K562 (cell line): ENCODE measurements around the gene CISD2. TPM values are rescaled to one million over a fixed set of nuclear protein-coding genes. Genes with fewer than 3 reads are reported as not detected.
A peak's percentile ranks its signal among the peaks of the same experiment; 100 is the strongest.

ENCODE experiments used
- ATF3 ChIP-seq, 2 experiments: fragments of 450-650 bp in 1 of 2; sonication (generic) in 1 of 2; formaldehyde crosslinking in 1 of 2; IDR thresholded peaks in 1 of 2; conservative IDR thresholded peaks in 1 of 2; 2 replicates each; pipeline versions ENCODE4 v1.6.1 to v1.8.1; 2016 to 2023; ENCODE audit warnings: mild to moderate bottlenecking in 2 of 2, moderate library complexity in 2 of 2, inconsistent platforms in 1 of 2, missing genetic modification reagents in 1 of 2
- CEBPG ChIP-seq, 3 experiments: fragments of 200-800 bp in 1 of 3; sonication (Bioruptor generic) in 1 of 3; sonication (generic) in 1 of 3; formaldehyde crosslinking in 1 of 3; IDR thresholded peaks in 2 of 3; conservative IDR thresholded peaks in 1 of 3; 2 replicates each; pipeline versions ENCODE4 v1.6.1 to v1.8.0; 2016 to 2022; ENCODE audit warnings: missing compliant biosample characterization in 2 of 3, missing genetic modification characterization in 2 of 3, mild to moderate bottlenecking in 1 of 3, missing genetic modification reagents in 1 of 3
- CREBBP ChIP-seq: IDR thresholded peaks from one replicate; pipeline ENCODE4 v1.6.1; 2012; ENCODE audit warnings: low read depth, mild to moderate bottlenecking, control low read depth, inconsistent platforms, low read length
- ETV5 ChIP-seq: sonication (generic); formaldehyde crosslinking; IDR thresholded peaks from 2 replicates; pipeline ENCODE4 v1.4.0; 2020; ENCODE audit warnings: low read depth, mild to moderate bottlenecking, missing genetic modification reagents
- ILF3 ChIP-seq: fragments of 450-650 bp; IDR thresholded peaks from 2 replicates; pipeline ENCODE4 v1.6.1; 2018; ENCODE audit warnings: antibody characterized with exemption, mild to moderate bottlenecking, moderate library complexity, borderline replicate concordance
- PTRF ChIP-seq: fragments of 450-650 bp; IDR thresholded peaks from 2 replicates; pipeline ENCODE4 v1.6.1; 2016; ENCODE audit warnings: mild to moderate bottlenecking, missing genetic modification characterization, missing compliant biosample characterization
- TFAM ChIP-seq: fragments of 250-450 bp; sonication (Bioruptor Pico); conservative IDR thresholded peaks from 2 replicates; pipeline ENCODE4 v1.5.0; 2021; ENCODE audit warnings: mild to moderate bottlenecking, moderate library complexity
- ZBTB40 ChIP-seq, 2 experiments: fragments of 450-650 bp in 1 of 2; sonication (generic) in 1 of 2; formaldehyde crosslinking in 1 of 2; IDR thresholded peaks; 2 replicates each; pipeline versions ENCODE4 v1.7.1 to v1.9.0; 2016 to 2022; ENCODE audit warnings: inconsistent platforms in 1 of 2, mild to moderate bottlenecking in 1 of 2, missing genetic modification reagents in 1 of 2
- polyA plus RNA-seq, 8 experiments: library from polyadenylated mRNA; depleted of rRNA in 4 of 8; stranded (reverse) in 5 of 8; unstranded in 3 of 8; fragments of >200 nt; fragmentation: Nextera tagmentation in 2 of 8; fragmentation: Illumina TruSeq in 1 of 8; extraction: Ambion mirVana in 2 of 8; extraction: Trizol in 1 of 8; gene quantifications; 2 replicates each; pipeline versions ENCODE4 v1.2.1 to v1.2.3, GENCODE V29; 2011 to 2014; ENCODE audit warnings: inconsistent platforms in 1 of 8, missing spikeins in 1 of 8
- total RNA-seq, 7 experiments: library from RNA; depleted of rRNA in 6 of 7; stranded (reverse); fragments of >200 nt in 6 of 7; fragmentation: Illumina TruSeq in 2 of 7; extraction: Trizol in 2 of 7; gene quantifications; 2 replicates each; pipeline versions ENCODE4 v1.2.1 to v1.2.3, GENCODE V29; 2011 to 2021; ENCODE audit warnings: low replicate concordance in 1 of 7
- TF ChIP-seq, protein P1 (sequence below): sonication (generic); formaldehyde crosslinking; IDR thresholded peaks from 2 replicates; pipeline ENCODE4 v1.8.0; 2023; ENCODE audit warnings: mild to moderate bottlenecking, missing genetic modification reagents
- TF ChIP-seq, protein P2 (sequence below): fragments of 450-650 bp; IDR thresholded peaks from 2 replicates; pipeline ENCODE4 v1.6.1; 2016; ENCODE audit warnings: antibody characterized with exemption

The CISD2 gene
- total and polyA plus RNA-seq, 9 of the 15 experiments (the other 6 are each of a cell fraction or from before 2014, with no cell fraction given): 37.8 to 91.4 (median 59.8) TPM

DNA sequence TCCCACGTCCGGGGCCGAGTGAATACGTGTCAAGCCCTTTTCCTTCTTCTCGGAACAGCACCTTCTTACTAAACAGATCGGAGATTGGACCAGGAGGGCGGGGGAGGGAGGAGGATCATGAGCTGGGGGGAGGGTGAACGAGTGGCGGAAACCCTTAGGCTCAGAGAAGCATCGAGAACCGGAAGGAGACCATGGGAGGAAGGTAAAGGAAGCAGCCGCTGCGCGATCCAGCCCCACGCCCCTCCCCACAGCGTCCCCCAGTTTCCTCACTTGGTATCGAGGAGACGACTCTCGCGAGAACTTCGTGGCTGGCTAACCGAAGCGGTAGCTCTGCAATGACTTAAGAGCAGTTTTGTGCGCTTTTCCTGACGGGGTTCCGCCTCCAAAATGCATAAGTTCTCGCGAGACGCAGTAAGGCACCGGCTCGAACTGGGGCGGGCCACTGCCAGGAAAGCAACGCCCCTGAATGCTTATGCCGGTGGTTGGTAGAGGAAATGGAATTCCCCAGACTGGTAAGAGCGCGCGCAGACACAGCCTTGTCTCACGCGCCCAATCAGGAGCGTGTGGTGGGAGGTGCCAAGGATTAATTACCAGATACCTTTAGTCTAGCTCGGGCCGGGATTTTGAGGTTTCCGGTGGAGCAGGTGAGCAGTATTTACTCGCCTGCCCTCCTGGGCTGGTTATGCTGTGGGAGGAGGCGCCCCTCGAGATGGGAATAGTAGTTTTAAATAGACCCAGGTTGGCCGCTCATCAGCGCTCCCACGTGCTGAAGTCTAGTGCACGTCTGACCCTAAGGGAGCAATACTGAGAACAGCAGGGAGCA is 40.9 kb upstream of the CISD2 start (continued):
- TF ChIP-seq ILF3 (no peak), ZBTB40 (IDR thresholded peaks at IDR 0.05) (peak; percentile 89), ZBTB40 (CRISPR knock-in tag; IDR thresholded peaks at IDR 0.05) (no peak; the same call in 1 of the 2 replicates), ETV5 (CRISPR knock-in tag) (peak; percentile 9; the same call in 1 of the 2 replicates), TFAM (CRISPR knock-in tag) (no peak), CREBBP (no peak), ATF3 (IDR thresholded peaks at IDR 0.05) (peak; percentile 57; the same call in 1 of the 2 replicates), ATF3 (CRISPR knock-in tag; conservative IDR thresholded peaks at IDR 0.05) (peak; percentile 70; the same call in 1 of the 2 replicates), PTRF (no peak), CEBPG (CRISPR knock-in tag; IDR thresholded peaks at IDR 0.05) (0 out of 2 replicates have a peak, but pooled peaks have one; percentile 29), CEBPG (tag; conservative IDR thresholded peaks at IDR 0.05 in 1 of 2, IDR thresholded peaks at IDR 0.05 in 1 of 2) (no peak)
- TF ChIP-seq, protein P1, sequence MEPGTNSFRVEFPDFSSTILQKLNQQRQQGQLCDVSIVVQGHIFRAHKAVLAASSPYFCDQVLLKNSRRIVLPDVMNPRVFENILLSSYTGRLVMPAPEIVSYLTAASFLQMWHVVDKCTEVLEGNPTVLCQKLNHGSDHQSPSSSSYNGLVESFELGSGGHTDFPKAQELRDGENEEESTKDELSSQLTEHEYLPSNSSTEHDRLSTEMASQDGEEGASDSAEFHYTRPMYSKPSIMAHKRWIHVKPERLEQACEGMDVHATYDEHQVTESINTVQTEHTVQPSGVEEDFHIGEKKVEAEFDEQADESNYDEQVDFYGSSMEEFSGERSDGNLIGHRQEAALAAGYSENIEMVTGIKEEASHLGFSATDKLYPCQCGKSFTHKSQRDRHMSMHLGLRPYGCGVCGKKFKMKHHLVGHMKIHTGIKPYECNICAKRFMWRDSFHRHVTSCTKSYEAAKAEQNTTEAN (CRISPR knock-in tag): no peak; the same call in 1 of the 2 replicates
- TF ChIP-seq, protein P2, sequence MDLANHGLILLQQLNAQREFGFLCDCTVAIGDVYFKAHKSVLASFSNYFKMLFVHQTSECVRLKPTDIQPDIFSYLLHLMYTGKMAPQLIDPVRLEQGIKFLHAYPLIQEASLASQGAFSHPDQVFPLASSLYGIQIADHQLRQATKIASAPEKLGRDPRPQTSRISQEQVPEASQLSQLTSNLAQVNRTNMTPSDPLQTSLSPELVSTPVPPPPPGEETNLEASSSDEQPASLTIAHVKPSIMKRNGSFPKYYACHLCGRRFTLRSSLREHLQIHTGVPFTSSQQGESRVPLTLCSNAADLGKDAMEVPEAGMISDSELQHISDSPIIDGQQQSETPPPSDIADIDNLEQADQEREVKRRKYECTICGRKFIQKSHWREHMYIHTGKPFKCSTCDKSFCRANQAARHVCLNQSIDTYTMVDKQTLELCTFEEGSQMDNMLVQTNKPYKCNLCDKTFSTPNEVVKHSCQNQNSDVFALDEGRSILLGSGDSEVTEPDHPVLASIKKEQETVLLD: peak; percentile 20; the same call in 1 of the 2 replicates
